NT2/D1 (cell line): ENCODE measurements around the gene C19orf38.
A peak's percentile ranks its signal among the peaks of the same experiment; 100 is the strongest.

Experiments
- DNase-seq: peaks from one replicate; pipeline ENCODE4 v3.0.0-alpha.2; 2011; ENCODE audit warnings: low read depth, low spot score
- H3K27me3 ChIP-seq: 2 replicates; pipeline ENCODE4 v1.6.0; 2011; ENCODE audit warnings: mild to moderate bottlenecking; ENCODE audit not compliant: insufficient read length, insufficient read depth
- H3K36me3 ChIP-seq: 2 replicates; pipeline ENCODE4 v1.6.1; 2011; ENCODE audit warnings: mild to moderate bottlenecking, low read length, mixed read lengths; ENCODE audit not compliant: insufficient read depth, insufficient read length
- H3K4me1 ChIP-seq: 2 replicates; pipeline ENCODE4 v1.5.1; 2011; ENCODE audit not compliant: insufficient read depth, insufficient read length
- H3K4me3 ChIP-seq: 2 replicates; pipeline ENCODE4 v1.5.1; 2011; ENCODE audit warnings: low read depth; ENCODE audit not compliant: insufficient read length
- H3K9ac ChIP-seq: 2 replicates; pipeline ENCODE4 v1.6.0; 2011; ENCODE audit warnings: low read depth; ENCODE audit not compliant: insufficient read length
- H3K9me3 ChIP-seq: 2 replicates; pipeline ENCODE4 v1.5.1; 2011; ENCODE audit warnings: mild to moderate bottlenecking, low read length; ENCODE audit not compliant: insufficient read depth
- SUZ12 ChIP-seq: IDR thresholded peaks from 2 replicates; pipeline ENCODE4 v1.6.1; 2011; ENCODE audit not compliant: insufficient read length, insufficient read depth; ENCODE audit errors: extremely low read depth
- YY1 ChIP-seq: IDR thresholded peaks from 2 replicates; pipeline ENCODE4 v1.6.1; 2011; ENCODE audit not compliant: insufficient read length, insufficient read depth
- ZNF274 ChIP-seq: IDR thresholded peaks from 2 replicates; pipeline ENCODE4 v1.6.1; 2011; ENCODE audit warnings: mild to moderate bottlenecking, low read depth, low read length

The C19orf38 gene

DNA sequence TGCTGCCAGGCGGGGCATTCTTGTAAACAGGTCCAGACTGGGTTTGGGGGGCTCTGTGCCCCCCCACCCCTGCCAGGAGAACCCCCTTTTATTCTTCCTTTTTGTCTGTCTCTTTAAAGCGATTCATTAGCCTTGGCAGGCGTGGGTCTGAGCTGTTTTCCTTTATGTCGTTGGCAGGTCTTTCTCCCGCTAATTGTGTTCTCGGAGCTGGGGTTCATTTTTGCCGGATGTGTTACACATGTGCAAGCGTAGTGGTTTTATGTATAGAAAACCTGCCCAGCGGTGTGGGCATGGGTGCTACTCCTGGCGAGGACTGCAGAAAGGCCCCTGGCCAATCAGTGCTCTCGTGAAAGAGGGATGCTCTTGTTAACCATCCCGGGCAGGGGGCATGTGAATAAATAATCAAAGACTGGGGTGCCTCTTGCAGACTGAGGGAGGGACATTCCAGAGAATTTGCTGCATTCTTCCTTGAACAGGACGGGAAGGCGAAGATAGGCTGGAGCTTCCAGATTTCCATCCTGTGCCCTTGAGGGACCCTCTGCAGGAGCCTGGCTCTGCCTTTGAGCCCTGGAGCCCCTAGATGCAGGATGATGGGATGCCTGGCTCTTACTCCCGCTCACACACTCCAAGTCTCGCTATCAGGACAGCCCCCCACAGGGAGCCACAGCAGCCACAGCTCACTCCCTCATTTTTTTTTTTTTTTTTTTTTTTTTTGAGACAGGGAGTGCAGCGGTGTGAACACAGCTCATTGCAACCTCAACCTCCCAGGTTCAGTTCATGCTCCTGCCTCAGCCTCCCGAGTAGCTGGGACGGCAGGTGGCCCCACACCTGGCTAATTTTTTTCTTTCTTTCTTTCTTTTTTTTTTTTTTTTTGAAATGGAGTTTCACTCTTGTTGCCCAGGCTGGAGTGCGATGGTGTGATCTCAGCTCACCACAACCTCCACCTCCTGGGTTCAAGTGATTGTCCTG is 37.3 kb downstream of the C19orf38 start:
- DNase-seq: no peak
- H3K9ac ChIP-seq: no peak overlapping the region

DNA sequence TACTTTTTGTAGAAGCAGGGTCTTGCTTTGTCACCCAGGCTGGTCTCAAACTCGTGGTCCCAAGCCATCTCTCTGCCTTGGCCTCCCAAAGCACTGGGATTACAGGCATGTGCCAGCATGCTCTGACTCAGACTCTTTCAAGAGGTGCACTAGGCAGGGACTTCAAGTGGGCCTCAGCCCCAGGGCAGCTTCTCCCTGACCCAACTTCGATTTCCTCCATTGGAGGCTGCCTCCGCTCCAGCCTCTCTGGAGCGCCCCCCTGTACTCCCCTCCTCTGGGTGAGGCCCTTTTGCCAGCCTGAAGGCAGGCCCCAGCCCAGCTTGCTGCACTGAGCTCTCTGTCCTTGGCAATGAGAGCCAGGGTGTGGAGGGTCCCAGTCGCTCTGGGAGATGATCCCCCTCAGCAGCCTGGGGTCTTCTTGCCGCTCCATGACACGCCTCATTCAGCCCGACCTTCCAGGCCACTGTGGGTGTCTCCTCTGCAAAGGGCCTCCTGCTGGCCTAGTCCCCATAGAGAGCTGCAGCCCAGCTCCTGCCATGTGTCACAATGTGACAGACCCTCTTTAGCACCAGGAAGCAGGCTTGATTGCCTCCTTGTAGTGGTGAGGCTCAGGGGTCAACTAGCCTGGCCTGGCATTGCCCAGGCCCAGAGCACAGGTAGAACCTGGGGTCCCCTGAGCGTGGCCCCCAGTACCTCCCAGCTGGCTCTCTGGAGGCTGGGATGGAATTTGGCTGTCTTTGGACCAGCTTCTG is 39.6 kb downstream of the C19orf38 start:
- Histone ChIP-seq H3K9me3 (no peaks in the 10 kb centered on the region), H3K4me1 (peaks cover 49% of the 10 kb centered on the region), H3K4me3 (no peak overlapping the region), H3K9ac (peak overlapping the region; percentile 81), H3K27me3 (no peaks in the 10 kb centered on the region), H3K36me3 (peaks cover 6% of the 10 kb centered on the region)
- TF ChIP-seq YY1 (no peak), SUZ12 (no peak), ZNF274 (no peak)
- no peak for DNase-seq

More for the DNA sequence above, 37.3 kb downstream of the C19orf38 start:
- H3K36me3 ChIP-seq: peaks cover 8% of the 10 kb centered on the region
- H3K9me3 ChIP-seq: no peaks in the 10 kb centered on the region
- peaks cover 47% of the 10 kb centered on the region for H3K4me1 ChIP-seq
- no peak for TF ChIP-seq YY1
- TF ChIP-seq ZNF274: no peak
- no peak for TF ChIP-seq SUZ12
- H3K4me3 ChIP-seq: no peak overlapping the region
- H3K27me3 ChIP-seq: no peaks in the 10 kb centered on the region

DNA sequence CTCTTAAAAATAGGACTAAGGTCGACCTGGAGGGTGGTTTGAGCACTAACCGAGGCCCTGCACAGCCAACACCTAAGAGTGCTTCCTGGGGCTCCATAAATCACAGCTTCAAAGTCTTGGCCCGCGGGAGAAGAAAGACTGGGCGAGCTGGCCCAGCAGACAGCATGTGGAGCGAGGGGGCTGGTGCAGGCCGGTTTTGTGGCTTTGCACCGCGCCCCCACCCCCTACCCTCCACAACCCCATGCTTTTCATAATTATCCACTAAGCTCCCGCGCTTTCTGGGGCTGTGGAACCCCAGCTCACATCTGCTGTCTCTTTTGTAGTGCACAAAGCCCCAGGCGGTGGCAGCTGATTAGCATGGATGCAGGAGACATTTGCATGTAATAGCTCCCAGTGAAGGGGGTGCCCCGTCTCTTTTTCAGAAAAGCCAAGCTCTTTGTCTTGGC is 40.2 kb downstream of the C19orf38 start:
- peak; percentile 73 for DNase-seq
- Histone ChIP-seq H3K4me1 (peaks cover 44% of the 10 kb centered on the region), H3K9me3 (no peaks in the 10 kb centered on the region), H3K36me3 (no peaks in the 10 kb centered on the region), H3K27me3 (no peaks in the 10 kb centered on the region), H3K9ac (peak overlapping the region; percentile 81), H3K4me3 (no peak overlapping the region)
- TF ChIP-seq YY1: no peak
- no peak for TF ChIP-seq ZNF274
- TF ChIP-seq SUZ12: no peak

- DNase-seq: no peak
- Histone ChIP-seq H3K9ac (no peak overlapping the region), H3K36me3 (peaks cover 7% of the 10 kb centered on the region), H3K4me3 (no peak overlapping the region), H3K9me3 (no peaks in the 10 kb centered on the region), H3K27me3 (no peaks in the 10 kb centered on the region), H3K4me1 (peaks cover 55% of the 10 kb centered on the region)
- TF ChIP-seq YY1: no peak
- no peak for TF ChIP-seq SUZ12
- TF ChIP-seq ZNF274: no peak
Measured at GRCh38 chr19:10889880-10890279, 41.7 kb downstream of the C19orf38 start.

DNA sequence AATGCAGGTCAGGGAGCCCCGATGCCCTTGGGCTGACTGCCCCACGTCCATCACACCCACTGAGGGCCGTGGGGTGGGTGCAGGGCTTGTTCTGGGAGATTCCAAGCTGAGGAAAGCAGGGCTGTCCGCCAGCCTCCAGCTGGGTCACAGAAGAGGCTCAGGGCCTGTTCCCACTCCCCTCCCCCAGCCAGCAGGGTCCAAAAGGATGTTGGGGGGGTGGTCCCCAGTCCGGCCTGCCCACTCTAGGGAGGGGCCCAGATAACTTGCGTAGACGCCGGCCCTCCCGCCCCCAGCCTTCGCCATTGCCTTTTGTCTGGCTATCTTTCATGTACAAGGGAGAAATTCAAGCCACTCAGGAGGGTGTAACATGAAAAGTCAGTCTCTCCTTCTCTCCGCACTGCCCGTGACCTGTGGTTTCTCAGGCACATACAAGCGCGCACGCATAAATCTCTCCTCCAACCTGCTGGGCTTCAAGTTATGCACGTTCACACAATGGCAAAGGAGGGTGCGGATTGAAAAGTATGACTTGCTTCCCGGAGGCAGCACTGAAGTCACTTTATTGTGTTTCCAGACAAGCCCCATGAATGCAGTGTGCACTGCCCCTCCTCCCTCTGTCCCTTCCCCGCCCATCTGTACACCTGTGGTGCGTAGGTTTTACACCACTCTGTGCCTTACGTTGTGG is 43.3 kb downstream of the C19orf38 start:
- Histone ChIP-seq H3K9ac (peak overlapping the region; percentile 29), H3K4me1 (peaks cover 60% of the 10 kb centered on the region), H3K36me3 (peaks cover 7% of the 10 kb centered on the region), H3K4me3 (no peak overlapping the region), H3K9me3 (no peaks in the 10 kb centered on the region), H3K27me3 (no peaks in the 10 kb centered on the region)
- no peak for TF ChIP-seq ZNF274
- no peak for TF ChIP-seq YY1
- no peak for TF ChIP-seq SUZ12
- no peak for DNase-seq

GRCh38 chr19:10892256-10892655 is 44.0 kb downstream of the C19orf38 start:
- Histone ChIP-seq H3K4me1 (peaks cover 56% of the 10 kb centered on the region), H3K36me3 (peaks cover 7% of the 10 kb centered on the region), H3K9me3 (no peaks in the 10 kb centered on the region), H3K27me3 (no peaks in the 10 kb centered on the region), H3K9ac (peak overlapping the region; percentile 17), H3K4me3 (no peak overlapping the region)
- no peak for DNase-seq
- TF ChIP-seq YY1: no peak
- TF ChIP-seq ZNF274: no peak
- TF ChIP-seq SUZ12: no peak
